CD1c-positive myeloid dendritic cell (primary cell): ENCODE results near the gene JARID2.
"Not testable (repeated sequence)": the region's sequence is repeated elsewhere in the genome, so short reads cannot be mapped to it uniquely, and the experiment has no call there.

Source experiments
- DNase-seq: peaks from one replicate; pipeline ENCODE4 v3.0.0-alpha.2; 2016; ENCODE audit errors: extremely low spot score

JARID2 gene

DNA sequence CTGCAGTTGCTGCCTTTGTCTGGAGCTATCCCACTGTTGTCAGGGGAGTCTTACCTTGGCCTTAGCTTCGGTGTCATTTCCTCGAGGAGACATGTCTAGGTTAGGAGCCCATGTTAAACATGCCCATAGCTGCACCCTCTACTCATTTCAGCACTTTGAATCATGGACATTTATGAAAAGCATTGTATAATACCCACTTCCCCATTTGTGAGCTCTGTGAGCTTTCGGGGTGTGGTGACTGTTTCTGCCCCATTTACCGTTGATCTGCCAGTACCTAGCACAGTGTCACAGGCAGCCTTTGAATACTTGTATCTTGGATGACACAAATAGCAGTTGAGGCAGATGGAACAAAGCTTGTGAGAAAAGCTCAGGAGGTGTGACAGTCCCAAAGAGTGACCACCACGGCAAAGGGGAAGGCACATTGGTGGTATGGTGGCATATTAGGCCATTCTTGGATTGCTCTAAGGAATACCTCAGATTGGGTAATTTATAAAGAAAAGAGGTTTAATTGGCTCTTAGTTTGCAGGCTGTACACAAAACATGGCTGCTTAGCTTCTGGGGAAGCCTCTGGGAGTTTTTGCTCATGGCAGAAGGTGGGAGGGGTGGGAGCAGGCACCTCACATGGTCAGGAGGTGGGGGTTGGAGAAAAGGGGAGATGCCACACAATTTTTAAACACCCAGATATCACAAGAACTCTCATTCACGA lies 42.0 kb downstream of the JARID2 start:
- DNase-seq = peak; percentile 78

DNA sequence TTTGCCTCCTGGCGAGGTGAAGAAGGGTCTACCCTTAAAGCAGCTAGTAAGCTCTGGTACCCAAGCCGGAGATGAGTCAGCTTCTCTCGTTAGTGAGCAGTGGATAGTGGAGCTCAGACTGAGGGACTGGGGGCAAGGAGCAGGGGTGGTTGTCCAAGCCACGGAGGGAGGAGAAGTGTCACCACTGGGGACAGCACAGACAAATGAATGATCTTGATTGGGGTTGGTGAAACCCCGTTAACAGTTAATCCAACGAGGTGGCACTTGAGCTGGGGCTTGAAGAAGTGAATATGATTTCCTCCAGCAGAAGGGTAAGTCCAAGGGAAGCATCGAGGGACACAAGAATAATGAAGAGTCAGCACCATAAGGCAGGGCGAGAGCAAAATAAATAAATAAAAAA lies 43.0 kb downstream of the JARID2 start:
- no peak for DNase-seq

DNA sequence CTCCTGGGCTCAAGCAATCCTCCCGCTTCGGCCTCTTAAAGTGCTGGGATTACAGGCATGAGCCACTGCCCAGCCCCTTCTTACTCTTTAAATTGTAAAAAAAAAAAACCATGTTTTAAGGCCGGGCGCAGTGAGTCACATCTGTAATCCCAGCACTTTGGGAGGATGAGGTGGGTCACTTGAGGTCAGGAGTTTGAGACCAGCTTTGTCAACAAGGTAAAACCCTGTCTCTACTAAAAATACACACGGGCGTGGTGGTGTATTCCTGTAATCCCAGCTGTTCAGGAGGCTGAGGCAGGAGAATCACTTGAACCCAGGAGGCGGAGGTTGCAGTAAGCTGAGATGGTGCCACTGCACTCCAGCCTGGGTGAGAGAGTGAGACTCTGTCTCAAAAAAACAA lies 43.6 kb downstream of the JARID2 start:
- DNase-seq = not testable (repeated sequence)

DNA sequence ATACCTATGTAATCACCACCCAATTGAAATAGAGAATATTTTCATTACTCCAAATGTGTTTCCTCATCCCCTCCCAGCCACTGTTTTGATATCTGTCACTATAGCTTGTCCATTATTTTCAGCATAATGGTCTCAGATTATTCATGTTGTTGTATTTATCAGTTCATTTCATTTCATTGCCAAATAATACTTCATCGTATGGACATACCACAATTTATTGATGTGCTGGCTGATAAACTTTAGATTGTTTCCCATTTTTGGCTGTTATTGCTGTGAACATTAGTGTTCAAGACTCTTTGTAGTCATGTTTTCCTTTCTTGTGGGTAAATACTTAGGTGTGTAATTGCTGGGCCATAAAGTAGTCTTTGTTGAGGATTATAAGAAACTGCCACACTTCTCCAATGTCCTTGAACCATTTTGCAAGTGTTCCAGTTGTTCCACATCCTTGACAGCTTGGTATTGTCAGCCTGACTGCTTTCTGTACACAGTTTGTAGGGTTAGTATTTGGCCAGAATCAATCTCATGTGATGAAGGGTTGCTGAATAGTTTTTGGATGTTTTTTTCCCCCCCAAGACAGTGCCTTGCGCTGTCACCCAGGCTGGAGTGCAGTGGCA lies 44.3 kb downstream of the JARID2 start:
- no peak for DNase-seq

DNA sequence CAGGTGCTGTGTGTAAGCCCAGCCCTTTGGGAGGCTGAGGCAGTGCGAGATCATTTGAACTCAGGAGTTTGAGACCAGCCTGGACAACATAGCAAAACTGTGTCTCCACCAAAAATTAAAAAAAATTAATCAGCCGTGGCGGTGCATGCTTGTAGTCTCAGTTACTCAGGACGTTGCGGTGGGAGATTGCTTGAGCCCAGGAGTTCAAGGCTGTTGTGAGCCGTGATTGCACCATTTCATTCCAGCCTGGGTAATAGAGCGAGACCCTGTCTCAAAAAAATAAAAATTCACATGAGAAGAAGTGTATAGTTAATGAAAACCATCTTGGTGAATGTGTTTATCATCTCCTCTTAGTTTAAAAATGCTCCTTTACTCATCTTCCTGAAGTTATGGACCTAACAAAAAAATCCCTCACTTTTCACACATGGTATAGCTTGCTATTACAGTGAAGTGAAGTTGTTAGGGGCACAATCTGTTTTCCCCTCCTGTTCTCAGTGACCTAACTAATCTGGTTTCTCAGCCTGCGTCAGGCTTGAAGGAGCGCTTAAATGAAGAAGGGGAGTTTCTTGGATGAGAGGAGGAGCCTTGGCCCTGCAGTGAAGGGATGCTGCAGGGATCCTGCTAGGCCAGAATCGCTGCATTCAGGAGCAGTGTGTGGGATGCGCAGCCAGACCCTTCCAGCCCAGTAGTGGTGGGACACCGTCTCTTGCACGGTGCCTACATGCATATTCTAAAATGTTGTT lies 45.3 kb downstream of the JARID2 start:
- no peak for DNase-seq

DNA sequence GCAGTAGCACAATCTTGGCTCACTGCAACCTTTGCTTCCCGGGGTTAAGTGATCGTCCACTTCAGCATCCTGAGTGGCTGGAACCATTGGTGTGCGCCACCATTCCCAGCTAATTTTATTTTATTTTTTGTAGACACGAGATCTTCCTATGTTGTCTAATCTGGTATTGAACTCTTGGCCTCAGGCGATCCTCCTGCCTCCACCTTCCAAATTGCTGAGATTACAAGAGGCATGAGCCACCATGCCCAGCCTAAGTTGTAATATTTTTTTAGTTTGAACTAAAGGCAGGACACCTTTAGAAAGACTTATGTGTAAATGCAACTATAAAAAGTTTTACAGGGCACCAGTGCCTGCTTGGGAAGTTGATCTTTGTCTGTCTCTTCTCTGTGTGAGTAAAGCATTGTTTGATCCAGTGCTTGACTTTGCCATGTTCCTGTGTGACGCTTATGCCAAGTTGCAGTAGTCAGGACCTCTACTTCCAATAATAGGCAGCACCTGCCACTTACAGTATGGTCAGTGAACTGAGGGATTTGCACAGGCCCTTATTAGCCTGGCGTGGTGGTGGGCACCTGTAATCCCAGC lies 46.9 kb downstream of the JARID2 start:
- no peak for DNase-seq

DNA sequence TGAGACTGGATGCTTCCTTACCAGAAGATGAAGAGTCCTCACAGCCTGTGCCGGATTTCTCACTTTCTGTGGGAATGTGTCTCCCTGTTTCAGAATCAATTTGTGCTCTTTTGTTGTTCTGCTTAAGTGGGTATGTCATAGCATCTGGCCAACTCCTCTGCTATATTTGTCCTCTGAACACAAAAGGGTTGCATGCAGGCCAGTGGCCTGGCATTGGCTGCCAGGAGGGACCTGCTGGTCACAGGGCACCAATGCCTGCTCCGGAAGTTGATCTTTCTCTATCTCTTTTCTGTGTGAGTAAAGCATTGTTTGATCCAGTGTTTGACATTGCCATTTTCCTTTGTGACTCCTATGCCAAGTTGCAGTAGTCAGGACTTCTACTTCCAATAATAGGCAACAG lies 47.8 kb downstream of the JARID2 start:
- DNase-seq = no peak

DNA sequence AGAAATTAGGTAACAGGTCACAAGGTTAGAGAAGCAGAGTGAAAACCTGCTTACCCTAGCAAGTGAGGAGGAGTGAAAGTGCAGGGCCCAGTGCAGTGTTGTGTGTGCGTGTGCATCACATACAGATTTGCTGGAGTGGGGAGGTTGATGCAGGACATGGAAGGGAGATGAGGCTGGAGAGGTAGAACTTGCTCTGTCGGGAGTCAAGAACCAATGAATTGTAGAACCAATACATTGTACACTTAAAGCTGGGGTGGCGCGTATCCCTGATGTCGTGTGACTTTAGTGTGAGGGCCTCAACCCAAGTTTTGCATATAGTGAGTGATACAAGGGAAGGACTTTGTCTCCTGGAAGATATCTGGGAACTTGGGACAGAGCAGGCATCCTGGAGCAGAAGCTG lies 48.6 kb downstream of the JARID2 start:
- no peak for DNase-seq

DNA sequence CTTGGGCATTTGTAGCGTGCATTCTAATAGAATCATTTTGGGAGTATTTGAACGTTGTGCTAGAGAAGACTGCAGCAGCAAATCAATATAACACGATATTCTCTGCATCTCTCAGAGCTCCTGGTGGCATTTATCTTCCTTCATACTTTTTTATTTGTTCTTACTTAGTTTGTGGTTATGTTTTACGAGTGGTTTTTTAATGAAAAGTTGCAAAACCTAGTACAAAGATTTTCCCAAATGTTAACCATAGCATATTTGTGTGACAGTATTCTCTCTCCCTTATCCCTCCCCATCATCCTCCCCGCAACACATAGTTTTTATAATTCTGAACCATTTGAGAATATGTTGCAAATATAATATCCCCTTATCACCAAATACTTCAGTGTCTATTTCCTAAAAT lies 50.4 kb downstream of the JARID2 start:
- DNase-seq = no peak

DNA sequence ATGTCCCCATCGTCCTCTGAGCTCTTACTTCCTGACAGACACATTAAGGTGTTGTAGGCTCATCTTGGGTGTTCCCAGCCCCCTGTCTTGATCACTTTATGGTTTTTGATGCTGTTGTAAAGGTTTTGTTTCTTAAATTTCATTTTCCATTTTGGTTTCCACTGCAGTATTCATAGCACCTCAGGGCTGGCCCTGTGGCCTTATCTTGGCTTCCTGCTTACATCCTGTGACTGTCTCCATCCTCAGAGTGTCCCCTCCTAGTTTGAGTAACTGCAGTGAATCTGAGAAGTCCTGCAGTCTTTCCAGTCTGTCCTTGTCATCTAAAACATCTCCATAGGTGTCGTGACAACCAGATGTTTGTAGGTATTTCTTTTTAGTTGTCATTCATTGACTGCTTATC lies 50.9 kb downstream of the JARID2 start:
- no peak for DNase-seq

DNA sequence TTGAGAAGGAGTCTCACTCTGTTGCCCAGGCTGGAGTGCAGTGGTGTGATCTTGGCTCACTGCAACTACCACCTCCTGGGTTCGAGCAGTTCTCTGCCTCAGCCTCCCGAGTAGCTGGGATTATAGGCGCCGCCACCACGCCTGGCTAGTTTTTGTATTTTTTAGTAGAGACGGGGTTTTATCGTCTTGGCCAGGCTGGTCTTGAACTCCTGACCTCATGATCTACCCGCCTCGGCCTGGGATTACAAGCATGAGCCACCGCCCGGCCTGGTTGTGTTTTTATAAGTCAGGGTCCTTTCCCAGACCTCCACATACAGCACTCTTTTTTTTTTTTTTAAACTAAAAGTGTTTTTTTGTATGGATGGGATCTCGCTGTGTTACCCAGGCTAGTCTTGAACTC lies 51.3 kb downstream of the JARID2 start:
- not testable (repeated sequence) for DNase-seq

DNA sequence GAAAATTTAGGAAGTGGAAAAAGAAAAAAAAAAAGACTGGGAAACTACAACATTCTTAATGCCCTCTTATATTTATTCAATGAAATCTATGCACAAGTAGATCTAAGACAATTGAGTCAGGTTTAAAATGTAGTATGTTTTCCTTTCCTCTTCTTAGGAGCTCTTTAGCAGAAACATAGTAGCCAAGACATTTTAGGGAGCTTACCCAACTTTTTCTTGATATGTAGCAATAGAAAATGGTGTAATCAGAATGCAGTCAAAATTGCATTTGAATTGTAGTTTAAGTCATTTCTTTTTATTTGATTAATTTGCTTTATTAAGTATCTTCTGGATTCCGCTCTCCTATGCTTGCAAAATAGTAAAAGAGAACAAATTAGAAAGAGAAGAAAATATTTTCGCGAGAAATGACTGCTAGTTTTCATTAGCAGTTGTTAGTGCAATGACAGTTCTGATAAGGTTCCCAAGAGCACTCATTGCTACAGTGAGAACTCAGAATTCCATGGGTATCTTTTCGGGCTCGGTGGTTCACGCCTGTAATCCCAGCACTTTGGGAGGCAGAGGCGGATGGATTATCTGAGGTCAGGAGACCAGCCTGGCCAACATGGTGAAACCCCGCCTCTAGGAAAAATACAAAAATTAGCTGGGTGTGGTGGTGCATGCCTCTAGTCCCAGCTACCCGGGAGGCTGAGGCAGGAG lies 52.2 kb downstream of the JARID2 start:
- peak; percentile 33 for DNase-seq

DNA sequence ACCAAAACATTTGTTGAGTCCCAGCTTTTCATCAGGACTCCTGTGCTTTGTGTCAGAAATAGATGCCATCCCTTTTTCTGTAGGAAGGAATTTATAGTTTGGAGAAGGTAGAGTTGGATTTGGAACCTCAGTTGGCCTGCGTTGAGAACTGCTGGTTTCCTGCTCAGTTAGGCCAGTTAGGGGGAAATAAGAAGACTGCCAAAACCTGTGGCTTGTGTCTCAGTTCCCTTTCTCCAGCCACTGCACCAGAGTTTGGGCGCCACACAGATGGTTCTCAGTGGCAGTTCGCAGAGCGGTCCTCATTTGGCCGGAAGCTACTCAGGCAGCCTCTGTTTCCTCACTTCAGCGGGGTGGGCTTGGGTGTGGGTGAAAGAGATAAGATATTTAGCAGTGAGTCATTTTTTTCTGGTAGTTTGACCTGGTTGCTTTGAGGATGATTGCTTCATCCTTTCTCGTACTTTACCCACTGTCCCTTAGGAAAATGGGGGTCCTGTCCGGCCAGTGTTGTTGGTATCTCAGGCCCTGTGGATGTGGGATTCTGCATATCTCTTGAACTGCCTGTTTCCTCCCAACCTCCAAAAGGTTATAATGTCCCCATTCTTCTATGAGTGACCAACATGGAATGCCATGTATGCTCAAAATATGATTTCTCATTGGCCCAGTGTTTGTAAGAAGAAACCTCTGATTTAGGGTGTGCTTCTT lies 53.7 kb downstream of the JARID2 start:
- peak; percentile 80 for DNase-seq

DNA sequence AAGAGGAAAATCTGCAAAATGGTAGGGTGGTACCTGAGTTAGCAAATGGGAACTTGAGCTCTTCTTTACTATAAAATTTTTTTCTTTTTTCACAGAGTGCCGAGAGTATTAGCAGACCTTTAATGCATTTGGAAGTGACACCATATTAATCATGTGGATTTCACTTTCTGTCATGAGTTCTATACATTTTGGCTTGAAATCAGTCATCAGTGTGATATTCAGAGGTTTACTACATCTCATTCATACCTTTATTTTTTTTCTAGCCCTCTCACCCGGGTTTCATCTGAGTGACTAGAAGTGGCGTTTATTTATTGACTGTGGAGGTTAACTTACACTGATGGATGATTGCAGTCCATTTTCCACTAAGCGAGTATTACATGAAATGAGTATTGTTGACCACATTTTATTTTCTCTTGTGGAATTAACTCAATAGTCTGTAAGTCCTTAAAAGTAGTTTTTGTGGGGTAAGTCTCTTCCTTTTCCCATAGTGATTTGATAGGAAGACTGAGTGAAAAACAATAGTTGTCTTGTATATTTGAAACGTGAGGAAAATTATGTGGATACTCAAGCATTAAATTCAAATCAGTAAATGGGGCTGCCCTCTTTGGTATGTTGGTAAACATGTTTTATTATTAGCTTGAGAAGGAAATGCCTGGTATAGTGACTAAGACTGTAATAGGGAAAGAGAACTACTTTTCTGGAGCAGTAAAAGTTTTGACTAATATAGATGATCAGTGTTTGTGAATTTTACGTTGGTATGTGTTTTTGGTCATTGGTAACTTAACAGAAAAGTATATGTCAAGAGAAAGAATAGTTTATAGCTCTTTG lies 55.5 kb downstream of the JARID2 start:
- no peak for DNase-seq

DNA sequence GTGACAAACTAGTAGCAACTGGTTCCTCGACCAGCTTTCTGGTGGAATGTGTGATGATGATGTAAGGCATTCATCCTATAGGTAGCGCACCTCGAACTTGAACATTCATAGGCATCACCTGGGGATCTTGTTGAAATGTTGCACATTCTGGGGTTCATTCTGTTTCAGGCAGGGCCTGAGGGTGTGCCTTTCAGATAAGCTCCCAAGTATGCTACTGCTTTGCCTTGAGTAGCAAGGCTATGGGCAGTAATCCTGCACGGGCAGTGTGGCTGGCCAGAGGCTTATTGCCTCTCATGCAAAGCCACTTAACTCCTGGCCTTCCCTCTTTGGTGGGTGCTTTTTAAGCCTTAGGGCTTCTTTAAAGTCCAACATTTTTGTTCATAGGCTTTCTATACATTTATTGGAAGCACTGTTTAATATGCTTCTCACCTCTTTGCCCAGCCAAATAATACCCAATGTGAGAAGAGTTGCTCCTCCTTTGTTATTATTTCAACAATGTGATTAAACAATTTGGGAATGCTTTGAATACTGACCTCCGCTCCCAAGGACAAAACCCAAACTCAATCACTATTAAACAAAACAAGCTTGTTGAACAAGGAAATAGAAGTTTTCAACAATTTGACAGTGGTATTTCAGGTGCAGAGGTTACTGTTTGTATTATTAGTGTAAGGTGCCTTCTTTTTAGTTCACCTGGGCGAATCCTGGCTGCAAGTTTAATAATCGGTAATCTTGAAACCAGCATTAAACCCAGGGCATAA lies 57.5 kb downstream of the JARID2 start:
- DNase-seq = no peak

DNA sequence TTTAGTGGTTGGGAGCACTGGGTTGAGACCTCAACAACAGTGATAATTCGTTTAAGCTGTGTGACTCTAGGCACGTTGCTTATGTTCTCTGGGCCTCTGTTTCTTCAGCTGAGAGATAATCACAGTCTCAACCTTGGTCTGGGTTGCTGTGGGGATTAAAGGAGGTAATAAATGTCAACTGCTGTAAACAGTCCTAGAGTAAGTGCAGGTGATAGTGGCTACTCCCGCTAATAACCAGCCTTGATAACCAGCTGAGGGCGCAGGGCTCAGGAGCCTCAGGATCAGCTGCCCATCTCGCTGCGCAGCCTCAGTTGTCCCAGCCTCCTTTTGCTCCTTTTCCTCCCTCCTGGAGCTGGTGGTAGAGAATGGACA lies 58.0 kb downstream of the JARID2 start:
- DNase-seq = no peak

DNA sequence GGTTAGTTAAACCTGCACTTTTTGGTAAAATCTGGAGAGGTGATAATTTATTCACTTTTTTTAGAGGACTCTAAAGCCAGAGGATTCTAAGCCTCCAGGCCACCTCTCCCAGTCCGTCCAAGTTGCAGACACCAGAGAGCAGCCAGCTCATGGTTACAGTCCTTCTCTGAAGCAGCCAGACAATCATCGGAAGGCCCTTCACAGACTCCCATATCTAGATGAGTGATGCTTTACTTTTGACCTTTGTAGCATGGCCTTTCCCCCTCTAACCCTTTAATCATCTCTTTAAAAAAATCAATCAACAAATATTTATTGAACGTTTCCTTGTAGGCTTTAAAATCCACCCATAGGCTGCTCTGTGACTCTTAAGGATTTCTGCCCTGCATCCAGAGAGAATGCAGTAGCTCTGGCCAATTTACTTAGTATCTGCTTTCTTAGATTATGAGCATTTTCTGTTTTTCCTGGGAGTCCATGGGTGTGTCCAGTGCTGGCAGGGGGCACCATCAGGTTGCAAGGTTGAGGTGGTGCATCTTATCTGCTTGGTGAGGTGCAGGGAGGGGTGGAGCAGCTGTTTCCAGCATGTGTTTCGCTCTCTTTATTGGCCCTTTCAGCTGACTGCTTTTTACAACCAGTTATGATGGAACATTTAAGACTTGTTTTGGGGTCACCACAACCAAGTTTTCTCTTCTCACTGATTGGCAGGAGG lies 58.6 kb downstream of the JARID2 start:
- no peak for DNase-seq

DNA sequence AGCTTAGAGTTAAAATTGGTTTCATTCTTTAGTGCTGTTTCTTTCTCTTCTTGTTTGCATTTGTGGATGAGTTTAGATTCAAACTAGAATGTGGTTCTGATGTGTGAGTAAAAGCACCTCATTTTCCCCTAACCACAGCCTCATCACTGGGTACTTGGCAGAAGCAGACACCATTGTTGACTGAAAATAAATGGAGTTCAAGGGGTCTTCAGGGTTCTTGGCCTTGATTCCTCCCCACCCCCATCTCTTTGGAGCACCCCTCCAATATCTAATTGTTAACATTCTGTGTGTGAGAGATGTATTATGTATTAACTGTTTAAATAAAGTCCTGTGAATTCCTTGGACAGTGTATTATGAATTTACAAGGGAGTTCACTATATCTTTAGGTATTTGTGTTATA lies 59.6 kb downstream of the JARID2 start:
- DNase-seq = no peak

DNA sequence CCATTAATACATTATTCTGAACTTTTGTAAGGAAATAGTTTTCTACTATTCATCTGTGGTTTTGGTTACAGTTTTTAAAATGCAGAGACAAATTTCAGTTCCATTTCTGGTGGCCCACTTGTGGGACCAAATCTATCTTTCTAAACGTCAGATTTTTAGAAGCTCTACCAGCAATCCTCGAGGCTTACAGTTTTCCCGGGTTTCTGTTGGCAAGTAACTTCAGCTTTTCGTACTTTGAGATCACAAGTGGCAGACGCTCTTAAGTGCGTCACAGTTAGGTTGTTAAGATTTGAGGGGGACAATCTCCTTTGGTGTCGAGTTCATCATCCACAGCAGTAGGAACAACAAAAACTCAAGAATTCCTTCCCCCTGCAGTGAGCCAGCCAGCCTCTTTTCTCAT lies 60.0 kb downstream of the JARID2 start:
- no peak for DNase-seq
